Lower leg skin (tissue), 3 donors: ENCODE measurements around the gene CCKAR.

Experiments
- POLR2A ChIP-seq, 2 donors: fragments of 450-650 bp; IDR thresholded peaks; one replicate each; pipeline ENCODE4 v1.6.1; 2016 to 2017; ENCODE audit warnings: antibody characterized with exemption in 2 of 2, mild to moderate bottlenecking in 1 of 2, moderate library complexity in 1 of 2
- TF ChIP-seq, protein P1 (sequence below), 3 donors: fragments of 450-650 bp; IDR thresholded peaks; one replicate each; pipeline ENCODE4 v1.5.1; 2016; ENCODE audit warnings: antibody characterized with exemption in 3 of 3, mild to moderate bottlenecking in 3 of 3, moderate library complexity in 2 of 3

DNA sequence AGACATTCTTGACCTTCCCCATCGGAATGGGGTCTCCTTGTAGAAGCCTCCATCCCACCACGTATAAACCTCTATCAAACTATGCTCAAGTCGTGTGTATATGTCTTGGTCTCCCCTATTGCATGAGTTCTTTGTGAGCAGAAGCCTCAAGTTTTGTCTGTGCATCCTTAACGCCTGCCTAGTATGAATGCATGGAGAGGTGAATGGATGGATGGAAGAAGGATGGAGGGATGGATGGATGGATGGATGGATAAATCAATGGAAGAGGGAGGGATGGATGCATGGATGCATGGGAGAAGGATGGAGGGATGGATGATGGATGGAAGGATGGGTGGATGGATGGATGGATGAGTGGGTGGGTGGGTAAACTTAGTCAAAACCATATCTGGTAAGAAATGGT, 17.0 kb upstream of the CCKAR start:
- TF ChIP-seq, protein P1, sequence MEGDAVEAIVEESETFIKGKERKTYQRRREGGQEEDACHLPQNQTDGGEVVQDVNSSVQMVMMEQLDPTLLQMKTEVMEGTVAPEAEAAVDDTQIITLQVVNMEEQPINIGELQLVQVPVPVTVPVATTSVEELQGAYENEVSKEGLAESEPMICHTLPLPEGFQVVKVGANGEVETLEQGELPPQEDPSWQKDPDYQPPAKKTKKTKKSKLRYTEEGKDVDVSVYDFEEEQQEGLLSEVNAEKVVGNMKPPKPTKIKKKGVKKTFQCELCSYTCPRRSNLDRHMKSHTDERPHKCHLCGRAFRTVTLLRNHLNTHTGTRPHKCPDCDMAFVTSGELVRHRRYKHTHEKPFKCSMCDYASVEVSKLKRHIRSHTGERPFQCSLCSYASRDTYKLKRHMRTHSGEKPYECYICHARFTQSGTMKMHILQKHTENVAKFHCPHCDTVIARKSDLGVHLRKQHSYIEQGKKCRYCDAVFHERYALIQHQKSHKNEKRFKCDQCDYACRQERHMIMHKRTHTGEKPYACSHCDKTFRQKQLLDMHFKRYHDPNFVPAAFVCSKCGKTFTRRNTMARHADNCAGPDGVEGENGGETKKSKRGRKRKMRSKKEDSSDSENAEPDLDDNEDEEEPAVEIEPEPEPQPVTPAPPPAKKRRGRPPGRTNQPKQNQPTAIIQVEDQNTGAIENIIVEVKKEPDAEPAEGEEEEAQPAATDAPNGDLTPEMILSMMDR (IDR thresholded peaks at IDR 0.05): no peak
- no peak for TF ChIP-seq POLR2A (IDR thresholded peaks at IDR 0.05)
